Frontal cortex (tissue), 4 donors: ENCODE measurements around the gene ERBB2. TPM values are rescaled to one million over a fixed set of nuclear protein-coding genes. Genes with fewer than 3 reads are reported as not detected.

Experiments used
- DNase-seq, 2 donors: peaks; one replicate each; pipeline ENCODE4 v3.0.0; 2012; ENCODE audit warnings: low spot score in 2 of 2
- FAIRE-seq: peaks from 2 replicates; lab custom pipeline; 2012; peaks lifted over from hg19 to GRCh38; lab: Jason Lieb, UNC
- total RNA-seq: library from RNA; depleted of rRNA; stranded (reverse); fragments of >200 nt; gene quantifications from one replicate; pipeline ENCODE4 v1.2.3, GENCODE V29; 2014
- donor health status: control.
- donor health status: control.
- donor health status: control.

ERBB2 gene
- total RNA-seq, 1 donor from 2014 or later = 6.9 TPM

- FAIRE-seq (no peak), DNase-seq (no peak)
Measured at GRCh38 chr17:39664581-39665561, 35.0 kb upstream of the ERBB2 start, which contains the start of gene TCAP. TCAP (plus strand) TSS chr17:39665349; CDS start chr17:39665360, 11 bp downstream.

GRCh38 chr17:39665642-39666224 is 34.1 kb upstream of the ERBB2 start:
- DNase-seq = no peak
- FAIRE-seq = no peak

- FAIRE-seq = no peak
- no peak for DNase-seq
Measured at GRCh38 chr17:39666231-39666600, 33.6 kb upstream of the ERBB2 start.

GRCh38 chr17:39666601-39667261 is 33.1 kb upstream of the ERBB2 start:
- FAIRE-seq = no peak
- peak in 1 of 2 donors; percentile 61 for DNase-seq

- DNase-seq (no peak), FAIRE-seq (no peak)
Measured at GRCh38 chr17:39667262-39667944, 32.5 kb upstream of the ERBB2 start.

- FAIRE-seq = no peak
- DNase-seq = peak; percentile 67 to 75
Measured at GRCh38 chr17:39667945-39668924, 31.6 kb upstream of the ERBB2 start, which contains the start of gene PNMT. PNMT (plus strand) TSS chr17:39668453; CDS start chr17:39668476, 23 bp downstream.

GRCh38 chr17:39669897-39670735 is 29.7 kb upstream of the ERBB2 start:
- FAIRE-seq (no peak), DNase-seq (no peak)

- DNase-seq (no peak), FAIRE-seq (no peak)
Measured at GRCh38 chr17:39670746-39671145, 29.1 kb upstream of the ERBB2 start.

- DNase-seq = peak; percentile 64 to 72
- no peak for FAIRE-seq
Measured at GRCh38 chr17:39671651-39672521, 28.0 kb upstream of the ERBB2 start.

- no peak for DNase-seq
- FAIRE-seq = no peak
Measured at GRCh38 chr17:39672522-39673334, 27.1 kb upstream of the ERBB2 start.

GRCh38 chr17:39673335-39674081 is 26.4 kb upstream of the ERBB2 start:
- no peak for FAIRE-seq
- DNase-seq = no peak

- DNase-seq (no peak), FAIRE-seq (no peak)
Measured at GRCh38 chr17:39674179-39674578, 25.7 kb upstream of the ERBB2 start.

- DNase-seq (no peak), FAIRE-seq (no peak)
Measured at GRCh38 chr17:39674702-39675389, 25.0 kb upstream of the ERBB2 start.

- no peak for FAIRE-seq
- no peak for DNase-seq
Measured at GRCh38 chr17:39675390-39676082, 24.3 kb upstream of the ERBB2 start.
